ENCODE measurements around the gene FCAR.
"Not testable (repeated sequence)": the region's sequence is repeated elsewhere in the genome, so short reads cannot be mapped to it uniquely, and the experiment has no call there.

- TF ChIP-seq CTCF (conservative IDR thresholded peaks at IDR 0.05; ENCODE audit: low read length); EZH2phosphoT487 (IDR thresholded peaks at IDR 0.05; ENCODE audit: borderline replicate concordance): not testable (repeated sequence)
These were observed 24.6 kb downstream of the FCAR start for GRCh38 chr19:54898685-54899084.
